Sigmoid colon (tissue), 7 donors: ENCODE data around the gene CBX2. TPM values are rescaled to one million over a fixed set of nuclear protein-coding genes. Genes with fewer than 3 reads are reported as not detected.

Experiments used
- DNase-seq: peaks from one replicate; pipeline ENCODE4 v3.0.0-alpha.2; 2019
- H3K27ac ChIP-seq, 4 donors: fragments of 200-600 bp; sonication (generic); one replicate each; pipeline ENCODE4 v1.5.1; 2016 to 2019; ENCODE audit warnings: mild to moderate bottlenecking in 1 of 4
- H3K27me3 ChIP-seq, 3 donors: fragments of 200-600 bp; sonication (generic); one replicate each; pipeline ENCODE4 v1.5.1; 2019; ENCODE audit warnings: mild to moderate bottlenecking in 1 of 3
- H3K36me3 ChIP-seq, 4 donors: fragments of 200-600 bp; sonication (generic); one replicate each; pipeline ENCODE4 v1.5.1; 2016 to 2019
- H3K4me1 ChIP-seq, 4 donors: fragments of 200-600 bp; sonication (generic); one replicate each; pipeline ENCODE4 v1.5.1; 2017 to 2019
- H3K4me3 ChIP-seq, 4 donors: fragments of 200-600 bp; sonication (generic); one replicate each; pipeline ENCODE4 v1.5.1; 2017 to 2019; ENCODE audit warnings: mild to moderate bottlenecking in 2 of 4, moderate library complexity in 1 of 4
- H3K9me3 ChIP-seq, 4 donors: fragments of 200-600 bp in 3 of 4; sonication (generic) in 3 of 4; one replicate each; pipeline versions ENCODE4 v1.5.1 to v1.6.1; 2013 to 2019
- CTCF ChIP-seq, 4 experiments: fragments of 450-650 bp in 3 of 4; fragments of 200-600 bp in 1 of 4; IDR thresholded peaks; one replicate each; pipeline ENCODE4 v1.5.1; 2016 to 2019; ENCODE audit warnings: antibody characterized with exemption in 4 of 4, mild to moderate bottlenecking in 3 of 4, moderate library complexity in 2 of 4
- EP300 ChIP-seq, 4 donors: sonication (generic); formaldehyde crosslinking; IDR thresholded peaks; one replicate each; pipeline ENCODE4 v1.6.1; 2017; ENCODE audit warnings: antibody characterized with exemption in 4 of 4
- POLR2A ChIP-seq, 2 donors: fragments of 450-650 bp; IDR thresholded peaks; one replicate each; pipeline ENCODE4 v1.6.1; 2016; ENCODE audit warnings: antibody characterized with exemption in 2 of 2, mild to moderate bottlenecking in 2 of 2, moderate library complexity in 2 of 2
- POLR2AphosphoS5 ChIP-seq, 4 donors: sonication (generic); formaldehyde crosslinking; IDR thresholded peaks; one replicate each; pipeline ENCODE4 v1.6.1; 2017; ENCODE audit warnings: antibody characterized with exemption in 4 of 4
- WGBS, 2 donors: extraction: QIAGEN DNeasy Blood & Tissue Kit; methylation state at CpG; one replicate each; pipeline ENCODE4 v1.1.7; 2013; 5-methylcytosine and 5-hydroxymethylcytosine counted together
- intact Hi-C: fragments of 100-400 bp; cut with DNase I; formaldehyde crosslinking; loops from one replicate; pipeline ENCODE4 v1.15.1; 2023
- polyA plus RNA-seq, 3 donors: library from polyadenylated mRNA; stranded (reverse); fragments of 200-250 nt; gene quantifications; one replicate each; pipeline ENCODE4 v1.2.3, GENCODE V29; 2013
- total RNA-seq, 4 donors: library from RNA; depleted of rRNA; stranded (reverse); fragments of >200 nt; gene quantifications; one replicate each; pipeline ENCODE4 v1.1.0, GENCODE V29; 2016
- donor health status: healthy with polysubstance abuse.
- donor health status: Bipolar disorder and iron deficiency.
- donor health status: healthy.

Gene CBX2
- total and polyA plus RNA-seq, 7 donors: under 0.01 to 2.0 (median 0.34) TPM; not detected in 1

GRCh38 chr17:79739148-79740062 is 38.5 kb upstream of the CBX2 start:
- WGBS, 2 donors: 85 to 88% methylated on average over 28 of the region's 28 CpGs
- Histone ChIP-seq H3K27me3 (peaks cover 9 to 62% (median 29%) of the 10 kb centered on the region in 3 donors), H3K27ac (no peak overlapping the region), H3K4me3 (no peak overlapping the region), H3K4me1 (peaks cover 0 to 9% (median 8%) of the 10 kb centered on the region in 4 donors), H3K36me3 (no peaks in the 10 kb centered on the region), H3K9me3 (no peaks in the 10 kb centered on the region)
- intact Hi-C loops: no loop called here
- no peak for TF ChIP-seq POLR2A (IDR thresholded peaks at IDR 0.05)
- TF ChIP-seq CTCF (IDR thresholded peaks at IDR 0.05): no peak
- no peak for TF ChIP-seq EP300 (IDR thresholded peaks at IDR 0.05)
- no peak for TF ChIP-seq POLR2AphosphoS5 (IDR thresholded peaks at IDR 0.05)
- DNase-seq: no peak

GRCh38 chr17:79740413-79740812 is 37.5 kb upstream of the CBX2 start:
- WGBS, 2 donors: 21 to 42% methylated on average over 8 of the region's 8 CpGs
- intact Hi-C loops: no loop called here
- H3K27me3 ChIP-seq: peaks cover 9 to 69% (median 29%) of the 10 kb centered on the region in 3 donors
- H3K4me1 ChIP-seq: peaks cover 0 to 9% (median 8%) of the 10 kb centered on the region in 4 donors
- H3K36me3 ChIP-seq: no peaks in the 10 kb centered on the region
- DNase-seq: no peak
- no peak overlapping the region for H3K4me3 ChIP-seq
- no peaks in the 10 kb centered on the region for H3K9me3 ChIP-seq
- TF ChIP-seq POLR2AphosphoS5 (IDR thresholded peaks at IDR 0.05) (no peak), CTCF (IDR thresholded peaks at IDR 0.05) (no peak), EP300 (IDR thresholded peaks at IDR 0.05) (no peak), POLR2A (IDR thresholded peaks at IDR 0.05) (no peak)
- H3K27ac ChIP-seq: no peak overlapping the region

- Histone ChIP-seq H3K9me3 (no peaks in the 10 kb centered on the region), H3K4me1 (peaks cover 0 to 9% (median 8%) of the 10 kb centered on the region in 4 donors), H3K27me3 (peaks cover 9 to 76% (median 31%) of the 10 kb centered on the region in 3 donors), H3K36me3 (no peaks in the 10 kb centered on the region), H3K27ac (no peak overlapping the region), H3K4me3 (no peak overlapping the region)
- WGBS, 2 donors: 39 to 49% methylated on average over 10 of the region's 10 CpGs
- no peak for DNase-seq
- TF ChIP-seq POLR2A (IDR thresholded peaks at IDR 0.05) (no peak), POLR2AphosphoS5 (IDR thresholded peaks at IDR 0.05) (no peak), CTCF (IDR thresholded peaks at IDR 0.05) (no peak), EP300 (IDR thresholded peaks at IDR 0.05) (no peak)
- intact Hi-C loops: no loop called here
Measured at GRCh38 chr17:79741401-79741750, 36.6 kb upstream of the CBX2 start.

- H3K4me1 ChIP-seq: peaks cover 0 to 9% (median 8%) of the 10 kb centered on the region in 4 donors
- intact Hi-C loops: loop anchor here (2.0 kb wide), 1 partner anchor 249 kb away; no protein-coding TSS in a partner anchor
- no peak overlapping the region for H3K4me3 ChIP-seq
- no peak overlapping the region for H3K27ac ChIP-seq
- no peaks in the 10 kb centered on the region for H3K9me3 ChIP-seq
- H3K36me3 ChIP-seq: no peaks in the 10 kb centered on the region
- peak; percentile 73 for DNase-seq
- TF ChIP-seq POLR2AphosphoS5 (IDR thresholded peaks at IDR 0.05): no peak
- TF ChIP-seq POLR2A (IDR thresholded peaks at IDR 0.05): no peak
- TF ChIP-seq CTCF (IDR thresholded peaks at IDR 0.05): peak; percentile 56 to 97 (median 80)
- TF ChIP-seq EP300 (IDR thresholded peaks at IDR 0.05): no peak
- peaks cover 13 to 81% (median 37%) of the 10 kb centered on the region in 3 donors for H3K27me3 ChIP-seq
- 8 to 11% methylated on average over 53 of the region's 53 CpGs for WGBS, 2 donors
Measured at GRCh38 chr17:79741751-79742588, 36.0 kb upstream of the CBX2 start.
